ENCODE measurements around the gene CRHR1.

CRHR1 gene

DNA sequence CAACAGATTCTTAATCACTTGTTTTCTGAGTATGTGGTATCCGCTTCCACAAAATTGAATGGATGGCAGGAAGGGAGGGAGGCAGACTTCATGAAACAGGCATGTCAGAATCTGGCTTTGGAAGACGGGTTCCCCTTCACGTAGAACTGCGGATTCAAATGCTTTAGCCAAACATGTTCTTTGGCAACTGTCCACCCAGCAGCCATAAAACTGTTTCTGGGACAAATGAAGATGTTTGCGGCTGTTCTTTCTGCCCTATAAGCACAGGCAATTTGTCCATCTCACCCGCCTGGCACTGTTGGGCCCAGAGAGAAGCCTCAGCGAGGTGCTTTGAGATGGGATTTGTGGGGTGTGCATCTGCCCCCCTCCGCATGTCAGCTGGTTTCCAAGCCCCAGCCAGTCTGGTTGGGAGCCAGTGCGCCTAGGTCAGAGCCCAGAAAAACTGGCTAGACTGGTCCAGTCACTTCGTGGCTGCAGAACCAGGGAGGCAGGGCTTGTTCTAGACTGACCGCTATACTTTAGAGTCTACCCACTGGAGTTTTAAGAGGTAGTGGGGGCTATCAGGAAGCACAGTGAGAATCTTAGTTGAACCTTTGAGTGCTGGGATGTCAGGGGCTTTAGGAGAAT is 6.3 kb downstream of the CRHR1 start:
- no peak for DNase-seq (ENCODE audit: low read depth)

DNA sequence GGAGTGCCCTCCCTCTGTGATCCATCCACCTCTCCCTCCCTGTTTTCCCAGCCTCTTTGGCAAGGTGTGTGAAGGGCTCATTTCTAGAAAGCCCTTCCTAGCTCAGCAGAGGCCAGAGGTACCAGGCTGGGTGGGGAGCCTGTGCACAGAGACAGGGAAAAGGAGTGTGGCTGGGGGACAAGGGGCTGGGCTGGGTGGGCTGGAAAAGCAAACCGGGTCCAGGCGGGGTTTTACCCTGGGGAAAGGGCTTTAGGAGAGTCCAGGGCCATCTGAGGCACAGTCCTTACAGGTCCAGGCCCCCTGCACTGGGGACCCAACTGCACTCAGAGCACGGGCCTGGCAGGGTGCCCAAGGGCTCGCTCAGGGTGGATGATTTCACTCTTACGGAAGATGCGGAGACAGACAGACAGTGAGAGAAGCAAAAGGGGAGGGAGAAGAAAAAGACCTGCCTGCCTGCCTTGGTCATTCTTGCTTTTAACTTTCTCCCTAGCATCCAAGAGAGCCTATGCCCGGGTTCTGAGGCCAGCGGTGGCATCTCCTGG is 7.0 kb downstream of the CRHR1 start:
- DNase-seq (ENCODE audit: low read depth), result no peak

DNA sequence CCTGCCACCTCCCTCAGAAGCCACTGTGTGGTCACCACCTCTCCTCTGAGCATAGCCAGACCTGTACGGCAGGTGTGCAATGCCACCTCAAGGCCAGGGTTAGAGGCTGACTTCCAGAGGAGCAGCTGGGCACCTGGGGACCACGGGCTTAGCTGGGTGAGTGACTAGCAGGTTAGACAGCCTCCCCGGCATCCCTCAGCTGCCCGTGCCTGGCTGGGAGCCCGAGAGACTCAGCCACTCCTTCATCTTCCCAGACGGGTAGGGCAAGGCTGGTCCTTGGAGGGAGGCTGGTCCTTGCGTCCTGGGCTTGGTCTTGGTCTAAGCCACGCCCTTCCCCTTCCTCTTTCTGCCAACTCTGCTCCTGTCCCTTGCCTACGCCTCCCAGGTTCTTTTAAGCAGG is 7.8 kb downstream of the CRHR1 start:
- DNase-seq (ENCODE audit: low read depth), result no peak

DNA sequence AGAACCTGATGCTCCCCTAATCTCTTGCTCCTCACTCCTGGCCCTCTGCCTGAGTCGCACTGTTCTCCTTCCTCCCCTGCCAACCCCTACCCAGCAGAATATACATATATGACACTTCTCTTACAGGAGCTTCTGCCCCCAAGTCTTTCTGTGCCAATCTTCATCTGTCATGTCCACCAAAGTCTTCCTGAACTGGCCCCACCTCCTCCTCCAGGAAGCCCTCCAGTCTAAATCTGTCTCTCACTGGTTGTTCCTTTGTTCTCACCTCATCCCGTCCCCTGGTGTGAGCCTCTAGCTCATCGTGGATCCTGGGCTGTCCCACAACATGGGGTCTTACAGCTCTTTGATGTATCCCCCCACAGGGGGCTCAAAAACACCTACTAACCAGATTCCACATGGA is 8.3 kb downstream of the CRHR1 start:
- DNase-seq (ENCODE audit: low read depth), result no peak

DNA sequence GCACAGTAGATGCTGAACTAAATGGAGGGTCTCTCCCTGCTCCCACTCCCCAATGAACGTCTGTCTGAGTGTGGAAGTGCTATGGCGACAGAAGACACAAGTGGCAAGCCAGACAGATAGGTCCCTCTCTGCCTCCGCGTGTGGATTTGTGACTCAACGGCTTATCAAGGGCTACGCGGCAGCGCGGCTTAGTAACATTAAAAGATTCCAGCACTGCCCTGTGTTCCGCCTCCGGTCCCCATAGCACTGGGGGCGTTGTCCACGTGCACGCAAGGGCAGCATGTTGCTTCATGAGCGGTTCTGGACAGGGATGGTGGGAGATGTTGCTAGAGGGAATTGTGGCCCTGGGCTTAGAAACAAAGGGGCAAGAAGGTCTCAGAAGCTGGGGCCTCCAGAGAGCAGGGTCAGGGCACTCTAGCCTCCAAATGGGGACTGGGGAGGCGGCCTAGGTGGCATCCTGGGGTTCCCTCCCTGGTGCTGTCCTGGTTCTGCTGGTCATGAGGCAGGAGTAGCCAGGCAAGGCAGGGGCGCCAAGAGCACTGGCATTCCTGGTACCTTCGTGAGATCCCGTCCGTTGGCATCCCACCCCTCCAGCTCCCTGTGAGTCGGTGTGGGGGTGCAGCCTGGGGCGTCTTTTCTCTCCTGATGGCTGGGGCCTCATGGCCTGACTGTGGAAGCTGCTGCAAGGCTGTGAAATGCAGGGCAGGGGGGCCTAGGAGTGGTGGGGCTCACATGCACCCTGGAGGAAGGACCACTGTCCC is 9.1 kb downstream of the CRHR1 start:
- DNase-seq (ENCODE audit: low read depth), result no peak

DNA sequence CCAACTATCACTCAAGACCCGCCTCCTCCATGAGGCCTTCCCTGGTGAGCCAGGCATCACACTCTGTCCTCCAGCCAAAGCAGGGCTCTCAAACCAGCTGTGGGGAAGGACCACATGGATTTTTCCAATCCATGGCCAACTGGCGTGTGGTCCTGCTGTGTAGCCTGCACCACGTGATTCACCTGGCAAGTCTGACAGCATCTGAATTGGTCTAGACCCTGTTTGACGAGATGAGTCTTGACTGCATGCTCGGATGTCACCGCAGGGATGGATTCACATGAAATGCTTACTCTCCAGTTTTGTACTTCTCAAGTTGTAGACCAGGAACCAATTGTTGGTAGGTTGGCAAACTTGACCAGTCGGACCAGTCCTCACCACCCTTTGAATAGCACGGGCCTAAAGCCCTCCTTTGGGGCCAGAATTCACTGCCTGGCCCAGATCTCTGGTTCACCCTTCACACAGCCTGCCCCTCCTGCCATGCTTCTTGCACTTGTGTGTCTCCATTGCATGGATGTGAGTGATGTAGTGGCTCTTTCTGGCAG is 9.9 kb downstream of the CRHR1 start:
- no peak for DNase-seq (ENCODE audit: low read depth)

DNA sequence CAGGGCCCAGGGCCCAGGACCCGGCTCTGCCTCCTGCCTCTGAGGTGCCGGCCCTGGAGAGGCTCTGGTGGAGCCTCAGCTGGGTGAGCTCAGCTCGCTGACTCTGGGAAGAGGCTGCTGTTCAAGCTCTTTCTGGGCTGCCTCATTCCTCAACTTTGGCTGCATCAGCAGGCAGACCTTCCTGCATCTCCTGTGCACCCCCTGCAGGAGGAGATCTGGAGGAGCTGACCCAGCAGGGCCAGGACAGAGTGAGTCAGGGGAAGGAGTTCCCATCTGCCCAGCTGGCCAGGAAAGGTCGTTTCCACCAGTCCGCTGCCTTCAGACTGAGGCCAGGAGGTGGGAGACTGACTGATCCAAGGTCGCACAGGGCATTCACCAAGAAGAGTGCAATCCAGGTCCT is 10.7 kb downstream of the CRHR1 start:
- no peak for DNase-seq (ENCODE audit: low read depth)

DNA sequence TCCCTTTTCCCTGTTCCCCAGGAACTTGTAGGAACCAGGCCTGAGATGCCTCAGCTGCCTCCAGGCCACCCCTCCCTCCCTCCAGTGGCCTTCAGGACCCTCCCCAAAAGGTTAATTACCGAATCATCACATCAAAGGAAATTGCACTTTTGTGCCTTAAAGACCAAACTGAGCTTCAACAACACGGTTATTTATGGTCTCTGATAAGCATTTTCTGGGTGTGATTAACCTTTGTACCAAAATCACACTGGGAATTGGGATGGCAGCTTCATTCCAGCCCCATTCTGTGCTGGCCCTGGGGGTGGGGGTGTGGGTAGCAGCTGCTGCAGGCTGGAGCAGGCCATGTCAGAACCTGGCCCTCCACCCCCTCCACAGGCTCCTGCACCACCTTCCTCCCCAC is 16.7 kb downstream of the CRHR1 start:
- no peak for DNase-seq (ENCODE audit: low read depth)

DNA sequence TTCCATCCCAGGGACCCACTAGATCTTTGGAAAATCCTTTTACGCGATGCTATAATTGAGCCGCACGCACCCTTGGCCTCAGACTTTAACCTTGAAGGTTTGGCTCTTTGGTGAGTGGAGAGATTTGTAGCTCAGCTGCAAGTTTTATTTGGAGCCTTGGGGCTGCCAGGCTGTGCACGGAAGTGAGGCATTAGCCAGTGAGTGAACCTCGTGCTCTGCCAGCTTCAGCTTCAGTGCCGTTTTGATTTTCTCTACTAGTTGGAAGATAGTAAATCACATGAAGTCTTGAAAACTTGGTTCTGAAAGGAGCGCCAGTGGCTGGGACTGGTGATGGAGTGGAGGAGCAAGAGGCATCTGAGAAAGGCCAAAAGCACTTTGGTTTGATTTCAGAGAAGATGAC is 17.3 kb downstream of the CRHR1 start:
- no peak for DNase-seq (ENCODE audit: low read depth)

DNA sequence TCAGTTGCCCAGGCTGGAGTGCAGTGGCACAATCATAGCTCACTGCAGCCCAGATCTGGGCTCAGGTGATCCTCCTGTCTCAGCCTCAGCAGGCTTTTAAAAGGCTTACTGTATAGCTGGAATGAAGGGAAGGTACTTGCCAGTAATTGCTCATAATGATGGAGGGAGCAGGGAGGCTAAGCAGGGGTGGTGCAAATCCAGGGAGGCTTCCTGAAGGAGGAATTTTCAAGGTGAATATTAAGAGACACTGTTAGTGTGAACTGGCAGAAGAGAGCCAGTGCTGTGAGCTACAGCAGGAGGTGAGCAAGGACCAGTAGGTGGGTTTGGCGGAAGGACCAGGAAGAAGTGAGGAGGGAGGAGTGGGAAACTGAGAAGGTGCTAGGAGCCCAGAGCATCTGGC is 24.7 kb downstream of the CRHR1 start:
- DNase-seq (ENCODE audit: low read depth), result no peak

DNA sequence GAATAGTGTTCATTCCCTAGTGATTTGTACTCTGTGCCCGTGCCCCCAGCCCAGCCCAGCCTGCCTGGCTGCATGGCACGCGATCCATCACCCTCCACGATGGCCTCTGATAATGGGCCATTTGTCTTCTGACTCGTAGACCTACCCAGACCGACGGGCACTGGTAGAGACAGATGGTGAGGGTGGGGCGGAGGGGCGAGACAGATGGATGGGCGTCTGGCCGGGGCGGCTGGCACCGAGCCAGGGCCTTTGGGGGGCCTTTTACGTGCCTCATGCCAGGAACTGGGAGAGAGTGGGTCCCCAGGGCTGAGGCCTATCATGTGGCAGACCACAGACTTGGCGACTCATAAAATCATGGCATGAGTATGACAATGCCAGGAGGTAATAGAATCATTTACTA is 25.4 kb downstream of the CRHR1 start:
- no peak for DNase-seq (ENCODE audit: low read depth)

DNA sequence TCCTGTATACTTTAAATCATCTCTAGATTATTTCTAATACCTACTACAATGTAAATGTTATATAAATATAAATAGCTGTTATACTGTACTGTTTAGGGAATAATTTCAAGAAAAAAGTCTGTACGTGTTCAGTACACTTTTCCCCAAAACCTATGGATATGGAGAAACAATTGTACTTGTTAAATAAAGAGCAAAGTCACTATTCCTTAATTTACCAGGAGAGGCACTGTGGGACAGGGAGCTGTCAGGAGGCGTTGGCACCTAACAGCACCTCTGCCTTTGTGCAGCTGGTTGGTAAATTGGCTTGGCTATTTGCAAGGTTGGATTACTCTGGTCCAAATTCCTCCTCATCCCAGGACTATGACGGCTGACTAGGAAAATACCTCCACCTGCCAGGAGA is 28.0 kb downstream of the CRHR1 start:
- no peak for DNase-seq (ENCODE audit: low read depth)

DNA sequence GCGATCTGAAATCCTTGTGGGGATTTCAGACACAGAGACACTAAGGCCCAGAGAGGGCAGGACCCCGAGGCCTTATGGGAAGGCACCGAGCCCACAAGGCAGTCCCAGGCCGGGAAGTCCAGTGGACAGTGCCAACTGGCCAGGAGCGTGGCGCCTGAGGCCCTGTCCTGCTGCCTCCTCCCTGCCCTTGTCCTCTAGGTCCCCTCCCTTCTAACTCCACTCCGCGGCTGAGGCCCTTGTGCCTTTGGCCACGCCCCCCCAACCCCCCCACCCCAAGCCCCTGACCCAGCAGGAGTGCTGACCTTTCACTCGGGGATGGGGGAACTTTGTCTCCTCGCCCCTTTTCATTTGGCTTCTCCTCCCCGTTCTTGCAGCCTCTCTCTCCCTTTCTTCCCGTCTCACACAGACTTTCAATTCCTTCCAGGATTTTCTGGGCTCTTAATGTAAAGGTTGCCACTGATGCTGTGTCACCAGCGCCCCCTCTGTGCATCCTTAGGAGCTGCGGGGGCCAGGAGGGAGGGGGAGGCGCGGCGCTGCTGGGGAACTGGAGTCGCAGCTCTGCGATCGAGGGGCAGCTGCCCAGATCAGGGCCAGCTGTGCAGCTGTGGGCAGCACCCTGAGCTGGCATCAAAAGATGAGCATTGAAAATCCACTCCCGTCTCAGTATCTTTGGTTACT is 29.1 kb downstream of the CRHR1 start:
- DNase-seq (ENCODE audit: low read depth), result no peak

DNA sequence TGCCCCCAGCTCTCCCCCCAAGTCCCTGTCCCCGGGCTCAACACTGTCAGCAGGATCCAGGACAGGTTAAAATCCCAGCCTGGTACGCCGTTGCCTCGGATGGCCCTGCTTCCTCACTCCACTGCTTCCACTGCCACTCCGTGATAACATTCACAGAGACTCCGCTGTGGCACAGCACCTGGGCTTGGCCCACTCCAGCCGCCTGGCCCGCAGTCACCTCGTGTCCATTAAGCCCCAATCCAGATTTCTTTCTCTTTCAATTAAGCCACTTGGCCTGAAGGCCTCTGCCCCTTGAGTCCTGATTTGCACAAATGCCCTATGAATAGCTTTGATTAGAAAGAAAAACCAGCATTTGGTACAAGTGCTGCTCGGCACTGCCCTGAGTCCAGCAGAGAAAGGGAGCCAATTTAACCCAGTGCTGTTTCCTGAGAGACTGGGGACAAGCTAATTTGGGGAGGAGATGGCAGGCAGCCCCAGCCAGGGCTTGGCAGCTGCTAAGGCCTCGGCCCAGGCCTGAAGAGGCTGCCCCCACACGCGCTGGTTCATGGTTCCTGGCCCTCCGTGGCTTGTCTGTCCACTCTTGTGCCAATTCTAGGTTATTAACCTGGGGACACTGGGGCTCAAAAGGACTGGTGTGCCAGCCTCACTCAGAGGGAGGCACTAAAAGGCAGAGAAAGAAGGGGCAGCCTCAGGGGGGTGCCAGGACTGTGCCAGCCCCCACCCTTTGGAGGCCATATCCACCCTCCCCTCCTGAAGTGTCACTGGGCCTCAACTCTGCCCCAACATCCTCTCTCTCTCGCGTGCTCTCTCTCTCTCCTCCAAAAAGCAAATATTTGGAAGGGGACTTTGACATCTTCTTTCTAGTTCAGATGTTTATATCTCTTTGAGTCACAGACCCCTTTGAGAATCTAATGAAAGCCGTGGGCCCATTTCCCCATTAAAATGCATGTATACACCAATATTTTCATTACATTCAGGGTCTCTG is 30.8 kb downstream of the CRHR1 start:
- DNase-seq (ENCODE audit: low read depth), result no peak

DNA sequence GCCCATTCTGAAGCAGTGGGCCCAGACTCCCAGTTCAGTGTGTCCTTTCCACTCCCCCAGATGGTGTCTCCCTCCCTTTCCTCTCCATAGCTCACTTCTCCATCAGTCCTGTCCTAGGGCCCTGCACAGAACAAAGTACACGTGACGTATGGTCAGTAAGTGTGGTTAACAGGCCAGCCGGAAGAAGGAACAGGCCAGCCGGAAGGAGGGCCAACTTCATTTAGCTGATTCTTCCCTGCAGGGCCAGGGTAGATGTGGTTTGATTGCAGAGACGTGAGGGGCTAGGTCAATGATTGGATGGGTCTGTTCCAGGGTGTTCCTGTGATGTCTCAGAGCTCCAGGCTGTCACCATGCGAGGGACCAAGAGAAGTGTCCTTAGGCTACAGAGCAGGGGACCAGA is 31.6 kb downstream of the CRHR1 start:
- no peak for DNase-seq (ENCODE audit: low read depth)

DNA sequence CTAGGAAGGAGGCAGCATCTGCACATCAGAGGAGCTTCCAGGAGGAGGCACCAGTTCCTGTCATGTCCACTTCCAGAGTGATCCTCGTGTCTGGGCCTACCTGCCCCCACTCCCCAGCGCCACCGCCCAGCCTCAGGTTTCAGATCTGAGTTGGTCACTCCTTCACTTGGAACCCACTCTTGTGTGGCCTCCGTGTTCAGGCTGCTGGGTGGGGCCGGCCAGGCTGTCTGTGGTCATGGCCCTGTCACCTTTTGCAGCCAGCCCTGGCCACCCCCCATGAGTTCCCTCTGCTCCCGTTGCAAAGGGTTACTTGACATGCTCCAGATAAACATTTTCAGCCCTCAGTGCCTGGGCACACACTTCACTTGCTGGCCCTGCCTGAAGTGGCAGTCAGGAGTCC is 33.9 kb downstream of the CRHR1 start:
- DNase-seq (ENCODE audit: low read depth), result no peak

DNA sequence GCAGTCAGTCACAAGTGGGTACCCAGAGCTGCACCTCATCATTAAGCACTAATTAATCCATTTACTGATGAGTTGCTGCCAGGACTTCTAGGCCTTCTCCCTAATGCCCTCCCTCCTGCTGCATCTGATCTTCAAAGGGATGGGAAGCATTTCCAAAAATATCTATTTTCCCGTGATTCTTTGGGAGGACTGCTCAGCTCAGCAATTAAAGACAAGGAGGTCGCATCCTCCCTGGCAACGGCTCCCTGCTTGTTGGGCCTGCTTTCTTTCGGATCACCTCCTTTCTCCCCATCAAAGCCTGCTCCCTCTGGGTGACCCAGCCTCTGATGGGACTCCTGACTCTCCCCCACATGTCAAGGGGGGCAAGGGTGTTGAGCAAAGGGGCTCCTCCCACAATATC is 34.6 kb downstream of the CRHR1 start:
- no peak for DNase-seq (ENCODE audit: low read depth)

DNA sequence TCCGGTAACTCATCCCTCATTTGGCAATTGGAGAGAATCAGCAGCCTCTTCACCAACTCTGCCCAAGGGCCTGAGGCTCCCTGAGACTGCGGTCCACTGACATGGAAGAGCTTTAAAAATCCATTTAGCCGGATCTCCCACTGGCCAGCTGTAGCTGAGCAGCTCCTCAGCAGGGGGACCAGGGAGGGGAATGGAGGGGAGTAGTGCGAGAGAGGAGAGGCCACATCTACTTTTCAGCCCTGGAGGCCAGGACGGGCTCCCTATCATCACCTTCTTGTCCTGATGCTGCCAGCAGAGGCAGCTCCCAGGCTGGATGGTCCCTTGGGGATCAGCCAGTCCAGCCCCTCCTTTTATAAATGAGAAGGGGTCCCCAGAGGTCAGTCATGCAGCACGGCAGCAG is 35.5 kb downstream of the CRHR1 start:
- DNase-seq (ENCODE audit: low read depth), result no peak

DNA sequence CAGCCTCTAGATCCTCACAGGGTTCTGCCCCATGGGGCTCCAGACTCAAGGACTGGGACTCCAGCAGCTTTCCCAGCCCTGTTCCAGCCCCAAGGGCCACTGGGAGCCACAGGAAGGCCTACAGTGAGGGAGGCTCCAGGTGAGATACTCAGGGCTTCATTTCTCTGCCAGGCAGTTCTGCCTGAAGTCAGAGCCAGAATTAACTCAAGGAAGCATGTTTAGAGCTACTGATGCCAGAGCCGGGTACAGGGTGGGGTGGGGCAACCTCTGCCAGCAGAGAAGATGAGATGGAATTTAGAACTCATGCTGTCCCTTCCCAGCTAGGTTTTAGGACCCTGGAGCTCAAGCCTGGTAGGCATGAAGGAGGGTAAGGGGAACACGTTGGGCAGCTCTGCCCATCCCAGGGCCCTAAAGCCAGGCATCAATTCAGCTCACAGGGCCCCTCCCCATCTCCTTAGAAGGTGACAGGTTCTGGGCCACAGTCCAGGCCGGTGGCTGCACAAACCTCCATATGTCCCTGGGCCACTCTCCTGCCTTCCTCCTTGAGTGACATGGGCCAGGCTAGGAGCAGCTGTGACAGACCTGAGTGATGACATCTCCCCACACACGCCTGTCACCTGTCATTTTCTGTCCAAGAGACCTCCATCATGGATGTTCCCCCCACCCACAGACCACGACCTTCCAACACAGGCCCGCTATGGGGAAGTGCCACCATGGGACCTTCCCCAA is 36.1 kb downstream of the CRHR1 start:
- no peak for DNase-seq (ENCODE audit: low read depth)

DNA sequence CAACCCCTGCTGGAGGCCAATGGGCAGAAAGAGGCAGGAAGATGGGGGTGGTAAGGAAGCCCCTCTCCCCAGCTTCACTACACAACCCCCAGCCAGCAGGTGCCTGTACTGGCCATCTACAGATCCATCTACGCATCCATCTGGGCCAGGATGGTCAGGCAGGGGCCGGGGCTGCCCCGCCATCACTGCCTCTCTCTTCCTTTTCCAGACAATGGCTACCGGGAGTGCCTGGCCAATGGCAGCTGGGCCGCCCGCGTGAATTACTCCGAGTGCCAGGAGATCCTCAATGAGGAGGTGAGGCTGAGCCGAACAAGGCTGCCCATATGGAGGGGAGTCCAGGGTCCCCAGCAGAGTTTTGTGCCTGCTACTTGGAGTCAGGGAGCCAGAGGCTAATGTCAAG is 37.0 kb downstream of the CRHR1 start:
- no peak for DNase-seq (ENCODE audit: low read depth)

DNA sequence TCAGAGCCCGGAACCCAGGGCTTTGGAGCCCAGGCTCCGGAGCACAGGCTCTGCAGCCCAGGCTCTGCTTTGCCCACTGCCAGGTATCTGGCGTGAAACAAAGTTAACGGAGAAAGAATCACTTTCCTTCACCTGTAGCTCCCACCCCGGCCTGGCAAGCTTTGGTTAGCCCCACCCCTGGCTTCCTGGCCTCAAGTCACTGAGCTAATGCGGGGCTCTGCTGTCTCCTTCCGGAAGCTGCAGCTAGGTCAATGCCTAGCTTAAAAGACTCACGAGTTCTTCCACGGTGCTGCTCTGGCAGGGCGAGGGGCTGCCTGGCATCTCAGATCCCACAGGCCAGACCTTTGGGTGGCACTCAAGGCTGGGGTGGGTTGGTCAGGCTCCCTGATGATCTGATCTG is 39.5 kb downstream of the CRHR1 start:
- no peak for DNase-seq (ENCODE audit: low read depth)
